ENCODE results near the gene C22orf31.

C22orf31 gene

DNA sequence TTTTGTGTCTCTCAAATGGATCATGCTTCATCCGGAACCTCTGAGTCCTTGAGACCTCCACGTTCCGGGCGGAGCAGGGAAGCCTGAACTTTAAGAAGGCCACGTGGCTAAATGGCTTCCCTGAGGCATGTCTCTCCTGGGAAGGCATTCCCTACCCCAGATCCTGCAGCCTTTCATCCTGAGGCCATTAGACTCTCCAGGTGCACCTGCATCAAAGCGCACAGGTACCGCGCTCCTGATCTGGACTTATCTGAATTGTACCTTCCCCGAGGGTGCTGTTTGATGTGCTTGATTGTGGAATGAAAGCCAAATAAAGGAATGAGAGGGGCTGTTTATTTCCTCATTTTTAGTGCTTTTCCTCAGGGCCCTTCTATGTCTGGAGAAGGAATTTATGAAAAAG, 22.5 kb downstream of the C22orf31 start:
- Histone ChIP-seq H3K9me2 (replicated peaks; ENCODE audit: insufficient read depth, low read length) (no peaks in the 10 kb centered on the region), H3F3A (ENCODE audit: insufficient read depth, low read length) (no peaks in the 10 kb centered on the region), H3K9ac (ENCODE audit: low read length) (no peak overlapping the region), H3K4me1 (ENCODE audit: low read length) (no peaks in the 10 kb centered on the region), H3K9me3 (replicated peaks; ENCODE audit: insufficient read depth, low read length) (no peaks in the 10 kb centered on the region), H3K79me2 (ENCODE audit: low read length) (no peaks in the 10 kb centered on the region), H3K27me3 (replicated peaks; ENCODE audit: insufficient read depth, low read length) (no peaks in the 10 kb centered on the region), H2AFZ (ENCODE audit: low read length) (no peak overlapping the region), H4K20me1 (ENCODE audit: insufficient read depth, low read length) (no peaks in the 10 kb centered on the region), H3K4me2 (ENCODE audit: low read depth, low read length) (no peak overlapping the region), H3K27ac (ENCODE audit: low read length) (no peak overlapping the region), H3K4me3 (ENCODE audit: low read length) (no peak overlapping the region), H3K36me3 (replicated peaks; ENCODE audit: insufficient read depth, low read length) (no peaks in the 10 kb centered on the region)
- TF ChIP-seq, protein P1, sequence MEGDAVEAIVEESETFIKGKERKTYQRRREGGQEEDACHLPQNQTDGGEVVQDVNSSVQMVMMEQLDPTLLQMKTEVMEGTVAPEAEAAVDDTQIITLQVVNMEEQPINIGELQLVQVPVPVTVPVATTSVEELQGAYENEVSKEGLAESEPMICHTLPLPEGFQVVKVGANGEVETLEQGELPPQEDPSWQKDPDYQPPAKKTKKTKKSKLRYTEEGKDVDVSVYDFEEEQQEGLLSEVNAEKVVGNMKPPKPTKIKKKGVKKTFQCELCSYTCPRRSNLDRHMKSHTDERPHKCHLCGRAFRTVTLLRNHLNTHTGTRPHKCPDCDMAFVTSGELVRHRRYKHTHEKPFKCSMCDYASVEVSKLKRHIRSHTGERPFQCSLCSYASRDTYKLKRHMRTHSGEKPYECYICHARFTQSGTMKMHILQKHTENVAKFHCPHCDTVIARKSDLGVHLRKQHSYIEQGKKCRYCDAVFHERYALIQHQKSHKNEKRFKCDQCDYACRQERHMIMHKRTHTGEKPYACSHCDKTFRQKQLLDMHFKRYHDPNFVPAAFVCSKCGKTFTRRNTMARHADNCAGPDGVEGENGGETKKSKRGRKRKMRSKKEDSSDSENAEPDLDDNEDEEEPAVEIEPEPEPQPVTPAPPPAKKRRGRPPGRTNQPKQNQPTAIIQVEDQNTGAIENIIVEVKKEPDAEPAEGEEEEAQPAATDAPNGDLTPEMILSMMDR (IDR thresholded peaks at IDR 0.05; ENCODE audit: low read length), result no peak
- no peak for TF ChIP-seq EZH2 (optimal IDR thresholded peaks at IDR 0.05; ENCODE audit: low read depth, low read length)
- no peak for TF ChIP-seq EZH2phosphoT487 (IDR thresholded peaks at IDR 0.05; ENCODE audit: low read length)
- DNase-seq, result no peak

GRCh38 chr22:29037340-29037932, 24.2 kb downstream of the C22orf31 start:
- no peak for DNase-seq
- Histone ChIP-seq H3K79me2 (ENCODE audit: low read length) (no peaks in the 10 kb centered on the region), H3K4me1 (ENCODE audit: low read length) (no peaks in the 10 kb centered on the region)

DNA sequence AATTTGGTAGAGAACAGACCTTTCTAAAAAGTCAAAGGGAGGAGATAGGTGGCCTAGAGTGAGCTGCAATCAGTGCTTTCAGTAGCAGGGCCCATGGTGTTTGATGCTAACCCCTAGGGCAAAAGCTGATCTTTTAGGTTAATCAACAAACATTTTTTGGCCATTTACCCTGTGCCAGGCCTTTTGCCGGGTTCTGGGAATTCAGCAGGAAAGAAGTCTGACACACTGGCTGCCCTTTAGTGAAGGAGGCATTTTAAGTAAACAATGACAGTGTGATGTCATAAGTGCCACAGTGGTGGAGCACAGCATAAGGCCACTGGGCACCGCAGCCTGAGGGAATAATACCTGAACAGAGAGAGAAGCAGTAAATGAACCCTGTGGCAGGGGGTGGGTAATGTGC, 29.0 kb downstream of the C22orf31 start:
- Histone ChIP-seq H2AFZ (ENCODE audit: low read length) (no peak overlapping the region), H3K27ac (ENCODE audit: low read length) (no peak overlapping the region), H3K4me3 (ENCODE audit: low read length) (no peak overlapping the region), H3K9me3 (replicated peaks; ENCODE audit: insufficient read depth, low read length) (no peaks in the 10 kb centered on the region), H3K79me2 (ENCODE audit: low read length) (no peaks in the 10 kb centered on the region), H3K27me3 (replicated peaks; ENCODE audit: insufficient read depth, low read length) (no peaks in the 10 kb centered on the region), H3F3A (ENCODE audit: insufficient read depth, low read length) (no peaks in the 10 kb centered on the region), H4K20me1 (ENCODE audit: insufficient read depth, low read length) (no peaks in the 10 kb centered on the region), H3K4me1 (ENCODE audit: low read length) (no peaks in the 10 kb centered on the region), H3K4me2 (ENCODE audit: low read depth, low read length) (no peak overlapping the region), H3K9ac (ENCODE audit: low read length) (no peak overlapping the region), H3K36me3 (replicated peaks; ENCODE audit: insufficient read depth, low read length) (no peaks in the 10 kb centered on the region), H3K9me2 (replicated peaks; ENCODE audit: insufficient read depth, low read length) (no peaks in the 10 kb centered on the region)
- no peak for TF ChIP-seq EZH2phosphoT487 (IDR thresholded peaks at IDR 0.05; ENCODE audit: low read length)
- TF ChIP-seq EZH2 (optimal IDR thresholded peaks at IDR 0.05; ENCODE audit: low read depth, low read length), result no peak
- TF ChIP-seq, protein P1 (IDR thresholded peaks at IDR 0.05; ENCODE audit: low read length), result no peak
- no peak for DNase-seq

More at GRCh38 chr22:29037340-29037932, 24.2 kb downstream of the C22orf31 start:
- Histone ChIP-seq H3K36me3 (replicated peaks; ENCODE audit: insufficient read depth, low read length) (no peaks in the 10 kb centered on the region), H3K9ac (ENCODE audit: low read length) (no peak overlapping the region), H3K27ac (ENCODE audit: low read length) (no peak overlapping the region), H3K9me2 (replicated peaks; ENCODE audit: insufficient read depth, low read length) (no peaks in the 10 kb centered on the region), H3K4me3 (ENCODE audit: low read length) (no peak overlapping the region), H2AFZ (ENCODE audit: low read length) (no peak overlapping the region), H4K20me1 (ENCODE audit: insufficient read depth, low read length) (no peaks in the 10 kb centered on the region), H3F3A (ENCODE audit: insufficient read depth, low read length) (no peaks in the 10 kb centered on the region), H3K4me2 (ENCODE audit: low read depth, low read length) (no peak overlapping the region), H3K27me3 (replicated peaks; ENCODE audit: insufficient read depth, low read length) (no peaks in the 10 kb centered on the region), H3K9me3 (replicated peaks; ENCODE audit: insufficient read depth, low read length) (no peaks in the 10 kb centered on the region)
- TF ChIP-seq, protein P1 (IDR thresholded peaks at IDR 0.05; ENCODE audit: low read length), result no peak
- TF ChIP-seq EZH2 (optimal IDR thresholded peaks at IDR 0.05; ENCODE audit: low read depth, low read length) (no peak), EZH2phosphoT487 (IDR thresholded peaks at IDR 0.05; ENCODE audit: low read length) (no peak)

Data from MM.1S (cell line).